Subcutaneous adipose tissue (tissue), 4 donors: ENCODE results near the gene SLC7A9. TPM values are rescaled to one million over a fixed set of nuclear protein-coding genes. Genes with fewer than 3 reads are reported as not detected.

Experiments
- total RNA-seq, 4 donors: library from RNA; depleted of rRNA; stranded (reverse); fragments of >200 nt; gene quantifications; one replicate each; pipeline ENCODE4 v1.1.0, GENCODE V29; 2016
- TF ChIP-seq, protein P1 (sequence below): fragments of 450-650 bp; IDR thresholded peaks from one replicate; pipeline ENCODE4 v1.5.1; 2016; ENCODE audit warnings: low read depth, mild to moderate bottlenecking, control low read depth, antibody characterized with exemption, moderate library complexity

SLC7A9 gene
- total RNA-seq, 4 donors from 2014 or later: 0.22 TPM; not detected in 3

GRCh38 chr19:32843716-32844245 is 25.8 kb downstream of the SLC7A9 start:
- TF ChIP-seq, protein P1, sequence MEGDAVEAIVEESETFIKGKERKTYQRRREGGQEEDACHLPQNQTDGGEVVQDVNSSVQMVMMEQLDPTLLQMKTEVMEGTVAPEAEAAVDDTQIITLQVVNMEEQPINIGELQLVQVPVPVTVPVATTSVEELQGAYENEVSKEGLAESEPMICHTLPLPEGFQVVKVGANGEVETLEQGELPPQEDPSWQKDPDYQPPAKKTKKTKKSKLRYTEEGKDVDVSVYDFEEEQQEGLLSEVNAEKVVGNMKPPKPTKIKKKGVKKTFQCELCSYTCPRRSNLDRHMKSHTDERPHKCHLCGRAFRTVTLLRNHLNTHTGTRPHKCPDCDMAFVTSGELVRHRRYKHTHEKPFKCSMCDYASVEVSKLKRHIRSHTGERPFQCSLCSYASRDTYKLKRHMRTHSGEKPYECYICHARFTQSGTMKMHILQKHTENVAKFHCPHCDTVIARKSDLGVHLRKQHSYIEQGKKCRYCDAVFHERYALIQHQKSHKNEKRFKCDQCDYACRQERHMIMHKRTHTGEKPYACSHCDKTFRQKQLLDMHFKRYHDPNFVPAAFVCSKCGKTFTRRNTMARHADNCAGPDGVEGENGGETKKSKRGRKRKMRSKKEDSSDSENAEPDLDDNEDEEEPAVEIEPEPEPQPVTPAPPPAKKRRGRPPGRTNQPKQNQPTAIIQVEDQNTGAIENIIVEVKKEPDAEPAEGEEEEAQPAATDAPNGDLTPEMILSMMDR: no peak

DNA sequence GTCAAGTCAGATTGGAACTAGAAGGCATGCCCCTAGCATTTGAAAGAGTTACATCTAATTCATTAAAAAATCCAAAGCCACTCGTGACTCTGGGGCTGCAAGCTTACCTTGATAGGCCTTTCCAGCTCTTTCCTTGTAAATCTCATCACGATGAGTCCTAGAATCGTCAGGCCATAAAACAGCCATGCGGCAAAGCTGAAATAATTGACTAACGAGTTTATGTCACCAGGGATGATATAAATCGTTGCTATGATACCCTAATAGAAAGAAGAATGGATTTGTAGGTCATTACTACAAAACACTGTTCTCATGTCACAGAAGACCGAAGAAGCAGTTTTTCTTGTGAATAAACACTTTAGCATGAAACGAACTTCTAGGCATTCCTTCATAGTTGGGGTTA is 27.5 kb downstream of the SLC7A9 start:
- TF ChIP-seq, protein P1: no peak

DNA sequence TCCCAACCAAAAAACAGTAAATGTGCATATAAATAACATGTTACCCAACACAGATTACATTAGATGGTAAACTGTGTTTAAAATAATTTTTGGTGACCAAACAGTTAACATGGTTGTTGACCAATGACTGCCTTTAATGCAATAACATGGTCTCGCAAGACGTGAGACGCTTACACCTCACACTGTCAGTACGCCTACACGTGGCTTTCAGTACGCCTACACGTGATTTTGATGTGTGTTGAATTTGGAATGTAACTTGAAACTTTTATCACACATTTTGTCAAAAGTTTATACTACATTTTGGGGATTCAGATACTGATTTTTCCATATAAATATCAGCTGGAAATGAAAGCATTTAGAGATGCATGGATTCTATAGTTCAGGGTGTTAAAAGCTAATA is 32.0 kb downstream of the SLC7A9 start:
- TF ChIP-seq, protein P1: no peak

- TF ChIP-seq, protein P1: no peak
Measured at GRCh38 chr19:32831611-32832010, 38.0 kb downstream of the SLC7A9 start.

- TF ChIP-seq, protein P1: no peak
Measured at GRCh38 chr19:32830231-32831014, 39.1 kb downstream of the SLC7A9 start.

GRCh38 chr19:32829345-32829896 is 40.1 kb downstream of the SLC7A9 start:
- TF ChIP-seq, protein P1: no peak

DNA sequence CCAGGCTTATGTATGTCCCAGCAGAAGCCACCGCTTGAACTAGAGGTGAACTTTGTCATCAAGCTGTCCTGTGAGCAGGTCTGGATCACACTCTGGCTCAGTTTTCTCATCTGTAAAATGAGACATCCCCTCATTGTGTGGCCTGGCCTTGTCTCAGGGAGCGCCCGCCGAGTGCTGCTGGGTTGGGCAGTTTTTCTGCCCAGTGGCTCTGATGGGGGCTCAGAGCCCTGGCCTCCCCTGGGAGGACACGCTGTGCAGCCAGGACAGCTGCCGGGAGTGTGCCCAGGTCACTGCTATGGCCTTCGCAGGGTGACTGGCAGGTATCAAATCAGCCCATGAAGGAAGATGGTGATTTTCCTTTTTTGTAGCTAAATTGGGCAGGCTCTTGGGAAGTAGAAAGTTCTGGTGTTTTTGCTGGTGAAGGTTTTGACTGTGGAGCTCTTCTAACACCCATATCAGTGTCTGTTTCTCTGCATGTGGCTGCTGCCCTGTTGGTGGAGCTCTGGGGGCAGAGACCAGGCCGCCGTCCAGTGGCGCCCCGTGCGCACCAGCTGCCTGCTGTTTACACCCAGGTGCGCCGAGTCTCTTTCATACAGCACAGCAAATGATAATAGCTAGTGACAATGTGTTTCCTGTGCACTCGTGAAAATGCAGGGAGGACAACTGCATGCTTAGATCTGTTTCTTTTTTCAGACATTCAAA is 40.8 kb downstream of the SLC7A9 start:
- TF ChIP-seq, protein P1: no peak
